ENCODE measurements around the gene ENPP4.
A peak's percentile ranks its signal among the peaks of the same experiment; 100 is the strongest.
"Not testable (repeated sequence)": the region's sequence is repeated elsewhere in the genome, so short reads cannot be mapped to it uniquely, and the experiment has no call there.

Gene ENPP4, protein sequence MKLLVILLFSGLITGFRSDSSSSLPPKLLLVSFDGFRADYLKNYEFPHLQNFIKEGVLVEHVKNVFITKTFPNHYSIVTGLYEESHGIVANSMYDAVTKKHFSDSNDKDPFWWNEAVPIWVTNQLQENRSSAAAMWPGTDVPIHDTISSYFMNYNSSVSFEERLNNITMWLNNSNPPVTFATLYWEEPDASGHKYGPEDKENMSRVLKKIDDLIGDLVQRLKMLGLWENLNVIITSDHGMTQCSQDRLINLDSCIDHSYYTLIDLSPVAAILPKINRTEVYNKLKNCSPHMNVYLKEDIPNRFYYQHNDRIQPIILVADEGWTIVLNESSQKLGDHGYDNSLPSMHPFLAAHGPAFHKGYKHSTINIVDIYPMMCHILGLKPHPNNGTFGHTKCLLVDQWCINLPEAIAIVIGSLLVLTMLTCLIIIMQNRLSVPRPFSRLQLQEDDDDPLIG

DNA sequence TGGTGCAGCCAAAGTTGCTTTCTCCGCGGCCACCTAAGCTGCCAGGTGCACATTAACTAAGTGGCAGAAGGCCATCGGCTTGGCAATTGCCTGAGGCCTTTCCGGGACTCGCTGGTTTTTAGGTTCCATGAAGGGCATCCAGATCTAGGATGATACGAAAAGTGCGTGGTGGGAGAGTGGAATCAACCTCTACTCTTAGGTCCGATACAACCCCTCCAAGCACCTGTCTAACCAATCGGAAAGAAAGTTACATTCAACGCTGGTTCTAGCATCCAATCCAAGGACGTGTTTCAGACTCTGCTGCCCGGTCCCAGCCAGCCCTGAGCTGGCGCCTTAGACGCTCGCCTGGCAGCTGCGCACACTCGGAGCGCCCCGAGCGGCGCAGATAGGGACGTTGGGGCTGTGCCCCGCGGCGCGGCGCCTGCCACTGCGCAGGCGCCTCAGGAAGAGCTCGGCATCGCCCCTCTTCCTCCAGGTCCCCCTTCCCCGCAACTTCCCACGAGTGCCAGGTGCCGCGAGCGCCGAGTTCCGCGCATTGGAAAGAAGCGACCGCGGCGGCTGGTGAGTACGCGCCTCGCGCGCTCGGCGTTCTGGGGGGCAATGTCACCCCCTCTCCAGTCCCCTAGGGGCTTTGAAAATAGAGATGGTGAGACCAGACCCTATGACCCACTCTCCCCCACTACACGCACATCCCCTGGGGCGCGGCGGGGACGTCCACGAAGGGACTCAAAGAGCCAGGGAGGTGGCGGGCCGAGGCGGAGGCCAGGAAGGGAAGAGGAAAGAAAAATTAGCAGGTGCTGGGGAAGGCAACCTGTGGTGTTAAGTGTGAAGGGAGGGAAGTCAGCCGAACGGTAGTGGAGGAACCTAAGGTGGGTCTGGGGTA is at the start of gene ENPP4:
ENPP4 (plus strand) TSS at position 361 of the 883 bp plus-strand sequence. CDS start 9,595 bp downstream, outside the sequence.
- no peak for FAIRE-seq

- FAIRE-seq = no peak
These were observed 49.7 kb upstream of the ENPP4 start for GRCh38 chr6:46080111-46080510.

DNA sequence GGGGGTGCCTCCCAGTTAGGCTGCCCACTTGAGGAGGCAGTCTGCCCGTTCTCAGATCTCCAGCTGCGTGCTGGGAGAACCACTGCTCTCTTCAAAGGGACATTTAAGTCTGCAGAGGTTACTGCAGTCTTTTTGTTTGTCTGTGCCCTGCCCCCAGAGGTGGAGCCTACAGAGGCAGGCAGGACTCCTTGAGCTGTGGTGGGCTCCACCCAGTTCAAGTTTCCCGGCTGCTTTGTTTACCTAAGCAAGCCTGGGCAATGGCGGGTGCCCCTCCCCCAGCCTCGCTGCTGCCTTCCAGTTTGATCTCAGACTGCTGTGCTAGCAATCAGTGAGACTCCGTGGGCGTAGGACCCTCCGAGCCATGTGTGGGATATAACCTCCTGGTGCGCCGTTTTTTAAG is 44.1 kb upstream of the ENPP4 start:
- FAIRE-seq = not testable (repeated sequence)

DNA sequence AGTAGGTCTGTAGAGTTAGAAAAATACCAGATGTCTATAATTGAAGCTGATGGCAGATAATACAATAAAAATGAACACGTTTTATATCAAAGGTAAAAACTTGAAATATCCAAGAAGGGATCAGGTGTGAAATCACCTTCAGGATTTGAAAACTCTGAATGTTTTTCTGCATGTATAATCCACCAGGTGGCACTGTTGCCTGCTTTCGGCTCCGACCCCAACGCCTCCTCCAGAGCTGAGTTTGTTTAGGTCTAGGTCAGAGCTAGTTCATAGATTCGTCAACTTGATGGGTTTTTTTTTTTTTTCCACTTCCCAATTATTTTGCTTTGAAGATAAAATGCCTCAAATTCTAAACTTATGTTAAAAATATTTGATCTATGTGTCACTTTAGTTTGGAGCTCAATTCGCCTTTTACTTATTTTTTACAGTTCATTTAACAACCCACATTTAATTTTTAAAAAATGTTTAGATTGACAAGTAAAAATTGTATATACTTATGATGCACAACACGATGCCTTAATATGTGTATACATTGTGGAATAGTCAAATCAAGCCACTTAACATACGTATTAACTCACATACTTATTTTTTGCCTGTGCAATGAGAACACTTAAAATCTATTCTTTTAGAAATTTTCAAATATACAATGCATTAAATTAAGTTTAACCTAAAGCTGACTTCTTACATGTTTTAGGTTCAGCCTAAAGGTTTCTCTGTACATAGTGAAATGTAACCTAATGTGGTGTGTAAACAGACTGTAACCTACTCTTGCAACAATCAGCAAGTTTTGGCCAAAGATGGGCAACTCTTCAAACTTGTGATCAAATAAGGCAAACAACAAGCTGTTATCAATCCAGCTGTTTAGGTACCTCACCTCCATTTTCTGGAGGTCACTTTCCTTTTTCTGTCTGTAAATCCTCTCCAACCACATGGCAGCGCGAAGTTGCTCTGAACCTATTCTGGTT is 39.4 kb upstream of the ENPP4 start:
- peak; percentile 93 for FAIRE-seq

DNA sequence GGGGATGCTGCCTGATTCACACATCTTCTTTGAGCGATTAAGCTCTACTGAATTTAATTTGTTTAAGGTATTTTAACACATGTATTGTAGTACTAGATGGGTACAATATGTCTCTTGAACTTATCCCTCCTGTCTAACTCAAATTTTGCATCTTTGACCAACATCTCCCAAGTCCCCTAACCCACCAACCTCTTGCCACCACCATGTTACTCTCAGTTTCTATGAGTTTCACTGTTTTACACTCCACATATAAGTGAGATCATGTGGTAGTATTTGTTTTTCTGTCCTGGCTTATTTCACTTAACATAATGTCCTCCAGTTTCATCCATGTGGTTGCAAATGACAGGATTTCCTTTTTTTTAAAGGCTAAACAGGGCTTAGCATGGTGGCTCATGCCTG is 38.7 kb upstream of the ENPP4 start:
- no peak for FAIRE-seq

GRCh38 chr6:46095251-46095650 is 34.5 kb upstream of the ENPP4 start:
- no peak for FAIRE-seq

GRCh38 chr6:46097366-46097765 is 32.4 kb upstream of the ENPP4 start:
- FAIRE-seq = no peak

DNA sequence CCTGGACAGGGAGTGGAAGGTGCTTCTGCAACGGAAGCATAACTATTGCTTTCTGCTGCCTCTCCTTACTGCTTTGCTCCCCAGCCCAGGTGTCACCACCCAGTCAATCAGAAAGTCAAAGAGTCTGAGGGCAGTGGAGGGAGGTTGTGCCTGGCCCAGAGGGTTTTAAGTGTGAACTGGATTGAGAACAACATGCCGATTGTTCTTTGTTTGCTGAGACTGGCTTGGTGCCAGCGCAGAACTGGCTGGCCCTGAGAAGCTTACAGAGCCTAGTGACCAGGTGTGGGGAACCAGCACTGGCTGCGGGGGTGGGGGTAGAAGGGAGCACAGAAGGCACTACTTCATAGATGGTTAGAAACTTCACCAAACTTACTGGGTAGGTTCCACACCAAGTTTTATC is 31.1 kb upstream of the ENPP4 start:
- FAIRE-seq = no peak

- FAIRE-seq = no peak
These were observed 29.8 kb upstream of the ENPP4 start for GRCh38 chr6:46099952-46100351.

DNA sequence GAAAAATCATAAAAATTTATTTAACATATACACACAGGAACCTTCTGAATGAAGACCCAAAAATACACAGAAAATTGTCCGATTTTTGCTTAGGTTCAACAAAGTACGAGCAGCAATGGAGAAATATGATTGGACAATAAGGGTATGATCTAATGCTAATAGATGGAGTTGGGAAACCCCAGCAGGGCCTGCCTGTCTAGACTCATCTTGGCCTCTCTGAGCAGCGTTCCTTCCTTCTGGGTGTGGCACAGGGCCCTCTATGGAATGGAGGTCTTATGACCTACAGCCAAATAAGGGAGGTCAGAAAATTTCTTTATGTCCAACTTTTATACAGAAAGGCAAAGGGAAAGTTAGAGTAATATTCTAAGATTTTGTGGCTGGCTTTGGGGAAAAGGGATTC is 27.7 kb upstream of the ENPP4 start:
- no peak for FAIRE-seq

DNA sequence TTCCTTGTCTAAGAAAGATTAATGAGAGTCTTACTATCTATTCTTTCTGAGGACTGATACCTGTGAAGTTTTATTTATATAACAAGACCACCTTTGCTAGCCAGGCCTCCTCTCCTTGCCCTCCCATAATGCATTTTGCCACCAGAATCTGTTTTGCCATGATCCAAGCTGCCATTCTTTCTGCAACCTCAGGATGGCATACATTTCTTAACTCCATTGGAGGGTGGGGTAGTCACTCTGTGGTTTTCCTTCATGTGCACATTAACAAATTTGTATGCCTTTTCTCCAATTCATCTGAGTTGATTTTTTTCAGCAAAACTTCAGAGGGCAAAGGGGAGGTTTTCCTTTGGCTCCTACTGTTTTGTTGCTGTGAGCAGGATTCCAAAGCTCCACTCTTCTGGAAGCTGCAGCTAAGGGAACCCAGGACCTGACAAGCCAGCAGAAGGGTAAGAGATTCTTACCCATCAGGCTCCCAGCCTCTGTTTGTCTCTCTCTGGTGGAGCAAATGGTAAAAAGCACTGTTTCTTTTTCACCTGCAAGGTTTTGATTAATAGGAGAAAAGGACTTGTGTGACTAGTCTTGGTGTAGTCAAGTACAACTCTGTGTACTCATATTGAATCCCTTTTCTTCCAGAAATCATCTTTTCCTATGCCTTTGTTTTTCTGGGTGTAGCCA is 26.2 kb upstream of the ENPP4 start:
- no peak for FAIRE-seq

DNA sequence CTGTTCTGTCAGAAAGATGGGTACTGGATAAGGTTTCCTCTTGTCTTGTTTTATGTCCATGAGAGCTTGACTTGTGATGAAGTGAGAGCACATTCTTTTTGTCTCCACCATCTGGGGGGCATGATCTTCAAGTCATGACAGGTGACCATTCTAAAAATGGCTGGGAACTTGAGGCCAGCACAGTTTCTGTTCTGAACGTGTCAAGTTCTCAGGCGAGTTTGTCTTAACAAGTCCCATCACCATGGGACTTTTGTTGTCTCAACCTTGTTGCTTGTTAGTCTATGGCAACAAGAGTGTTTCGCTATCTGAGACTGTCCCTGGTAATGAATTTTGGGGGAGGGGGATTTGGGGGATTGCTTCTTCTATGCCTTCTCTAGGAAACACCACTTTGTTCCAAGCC is 25.6 kb upstream of the ENPP4 start:
- no peak for FAIRE-seq

DNA sequence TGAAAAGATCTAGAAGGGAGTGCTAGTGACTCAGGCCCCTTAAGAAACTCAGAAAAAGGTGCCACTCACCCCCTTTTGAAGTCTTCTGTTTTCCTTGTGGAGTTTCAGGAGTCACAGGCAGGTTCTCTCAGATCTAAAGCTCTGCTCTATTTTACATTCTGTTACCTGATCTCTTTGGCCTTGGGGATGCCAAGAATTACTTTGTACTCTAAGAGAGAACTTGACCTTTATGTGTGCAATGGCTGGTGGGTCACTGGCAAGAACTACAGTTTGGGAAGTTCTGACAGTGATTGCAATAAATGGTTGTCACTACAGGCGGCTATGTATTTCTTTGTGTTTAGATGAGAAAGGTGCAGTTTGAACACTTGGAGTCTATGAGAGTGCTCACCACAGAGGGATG is 24.2 kb upstream of the ENPP4 start:
- FAIRE-seq = no peak

- no peak for FAIRE-seq
These were observed 16.4 kb upstream of the ENPP4 start for GRCh38 chr6:46113370-46113769.

DNA sequence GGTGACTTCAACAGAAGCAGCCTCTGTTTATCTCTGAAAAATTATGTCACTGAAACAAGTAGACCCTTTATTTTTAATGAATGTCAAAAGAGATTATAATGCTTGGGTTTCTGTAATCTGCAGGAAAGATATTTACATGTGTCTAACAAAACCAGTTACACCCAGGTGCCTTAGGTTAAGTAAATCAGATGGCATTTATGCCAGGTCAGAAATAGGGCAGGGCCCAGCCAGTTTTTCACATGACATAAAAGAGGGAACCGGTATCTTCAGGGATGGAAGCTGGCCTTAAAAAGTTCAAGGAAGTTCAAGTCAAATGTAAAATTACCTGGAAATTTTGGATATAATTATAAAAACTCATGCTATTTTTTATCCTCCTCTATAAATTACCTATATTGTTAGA is 14.2 kb upstream of the ENPP4 start:
- no peak for FAIRE-seq

DNA sequence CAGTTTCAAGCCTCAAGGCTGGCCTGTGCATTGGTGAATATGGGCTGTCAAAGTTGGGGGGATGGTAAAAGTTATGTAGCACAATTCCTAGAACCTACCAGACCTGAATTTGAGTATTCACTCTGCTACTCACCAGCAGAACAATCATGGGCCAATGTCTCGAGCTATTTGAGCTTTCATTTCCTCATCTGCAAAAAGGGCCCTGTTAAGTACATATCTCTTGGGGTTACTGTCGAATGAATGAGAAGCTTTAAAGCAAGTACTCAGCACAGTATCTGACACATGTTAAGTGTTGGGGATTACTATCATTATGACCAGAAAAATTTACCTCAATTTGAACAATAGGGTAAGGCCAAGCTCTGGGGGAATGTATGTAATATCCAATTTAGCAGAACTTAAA is 13.5 kb upstream of the ENPP4 start:
- FAIRE-seq = no peak

GRCh38 chr6:46118157-46118556 is 11.6 kb upstream of the ENPP4 start:
- FAIRE-seq = no peak

DNA sequence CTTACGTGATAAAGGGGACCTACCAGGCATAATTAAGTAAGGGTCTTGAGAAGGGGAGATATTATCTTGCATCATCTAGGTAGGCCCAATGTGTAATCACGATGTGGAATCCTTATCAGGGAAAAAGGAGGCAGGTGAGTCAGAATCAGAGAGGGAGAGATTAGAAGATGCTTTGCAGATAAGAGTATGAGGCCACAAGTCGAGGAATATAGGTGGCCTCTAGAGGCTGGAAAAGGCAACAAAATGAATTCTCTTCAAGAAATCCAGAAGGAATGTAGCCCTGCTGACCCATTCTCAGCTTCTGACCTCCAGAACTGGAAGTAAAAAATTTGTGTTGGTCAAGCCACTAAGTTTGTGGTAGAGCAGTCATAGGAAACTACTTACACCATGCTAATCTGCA is 11.0 kb upstream of the ENPP4 start:
- no peak for FAIRE-seq

DNA sequence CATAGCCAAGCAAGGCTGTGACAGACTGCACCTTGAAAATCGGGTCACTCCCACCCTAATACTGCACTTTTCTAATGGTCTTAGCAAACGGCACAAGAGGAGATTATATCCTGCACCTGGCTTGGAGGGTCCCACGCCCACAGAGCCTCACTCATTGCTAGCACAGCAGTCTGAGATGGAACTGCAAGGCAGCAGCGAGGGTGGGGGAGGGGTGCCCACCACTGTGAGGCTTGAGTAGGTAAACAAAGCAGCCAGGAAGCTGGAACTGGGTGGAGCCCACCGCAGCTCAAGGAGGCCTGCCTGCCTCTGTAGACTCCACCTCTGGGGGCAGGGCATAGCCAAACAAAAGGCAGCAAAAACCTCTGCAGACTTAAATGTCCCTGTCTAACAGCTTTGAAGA is 10.1 kb upstream of the ENPP4 start:
- FAIRE-seq = not testable (repeated sequence)

DNA sequence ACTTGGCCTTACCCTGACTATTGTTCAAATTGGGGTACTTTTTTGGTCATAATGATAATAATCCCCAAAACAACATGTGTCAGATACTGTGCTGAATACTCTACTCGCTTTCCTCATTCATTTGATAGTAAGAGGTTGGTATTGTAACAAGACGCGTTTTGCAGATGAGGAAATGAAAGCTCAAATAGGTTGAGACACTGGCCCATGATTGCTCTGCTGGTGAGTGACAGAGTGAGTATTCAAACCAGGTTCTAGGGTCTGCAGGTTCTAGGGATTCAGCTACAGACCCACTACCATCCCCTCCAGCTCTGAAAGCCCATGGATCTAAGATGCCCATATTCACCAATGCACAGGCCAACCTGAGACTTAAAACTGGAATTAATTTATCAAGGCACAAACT is 1.3 kb upstream of the ENPP4 start:
- no peak for FAIRE-seq

DNA sequence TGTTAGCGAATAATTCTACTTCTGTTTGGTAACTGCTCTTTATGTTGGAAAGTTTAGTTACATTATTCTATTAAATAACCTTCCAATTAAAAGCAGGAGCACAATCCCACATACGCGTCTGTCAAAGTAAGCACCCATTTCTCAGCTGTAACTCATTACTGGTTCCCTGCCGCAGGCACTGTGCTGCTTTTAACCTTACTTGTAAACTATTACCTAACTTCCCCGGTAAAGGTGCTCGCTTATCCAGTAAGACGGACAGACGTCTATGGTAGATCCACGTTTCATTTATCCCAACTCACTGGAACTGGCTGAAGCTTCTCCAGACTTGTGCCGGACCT is 529 bp upstream of the ENPP4 start:
- no peak for FAIRE-seq

DNA sequence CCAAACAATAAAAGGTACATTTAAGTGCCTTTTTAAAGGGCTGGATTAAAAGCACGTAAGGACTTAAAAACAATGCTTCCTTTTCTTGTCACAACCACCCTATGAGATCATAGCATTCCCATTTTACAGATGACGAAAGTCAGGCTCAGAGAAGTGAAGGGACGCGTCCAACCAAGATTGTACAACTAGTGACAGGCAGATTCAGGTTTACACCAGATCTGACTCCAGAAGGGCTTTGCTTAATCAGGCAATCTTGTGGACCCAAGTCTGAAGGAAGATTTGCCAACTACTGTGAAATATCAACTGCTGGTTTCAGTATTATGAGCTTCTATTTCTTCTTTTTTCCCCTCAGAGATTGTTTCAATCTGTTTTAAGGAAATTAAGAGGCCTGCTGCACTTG is 877 bp downstream of the ENPP4 start:
- FAIRE-seq = no peak

All from endometrium (tissue), 2 donors.